Measurements from ENCODE around the gene SMIM5. TPM values are rescaled to one million over a fixed set of nuclear protein-coding genes. Genes with fewer than 3 reads are reported as not detected.

The SMIM5 gene
- total and polyA plus RNA-seq, 4 donors = 0.05 to 2.1 (median 0.71) TPM

DNA sequence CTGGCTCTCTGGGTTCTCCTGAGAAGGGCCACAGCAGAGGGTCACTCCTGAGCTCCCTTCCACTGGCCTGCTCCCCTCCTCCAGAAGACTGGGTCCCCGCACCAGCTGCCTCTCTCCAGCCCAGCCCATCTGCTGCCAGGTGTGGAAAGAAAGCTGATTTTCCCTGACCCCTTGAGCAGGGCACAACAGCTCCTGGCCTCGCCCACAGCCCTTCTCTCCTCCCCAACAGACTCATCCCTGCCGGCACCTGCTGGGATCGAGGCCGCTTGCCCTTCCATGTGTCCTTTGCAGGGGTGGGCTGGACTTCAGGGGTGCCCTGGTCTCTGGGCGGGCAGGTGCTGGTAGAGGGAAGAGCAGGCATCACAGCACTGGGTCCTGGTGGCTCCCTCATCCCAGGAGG lies 4.8 kb upstream of the SMIM5 start:
- DNase-seq (peak in 1 of 2 donors; percentile 73), ATAC-seq (ENCODE audit: low FRiP score) (no peak)
- Histone ChIP-seq H3K4me3 (ENCODE audit: low read length in 2 of 2) (no peak overlapping the region), H3K27ac (ENCODE audit: low read depth in 1 of 2, low read length in 2 of 2) (no peak overlapping the region), H3K9me3 (ENCODE audit: control insufficient read depth, low read length) (no peaks in the 10 kb centered on the region), H3K4me1 (ENCODE audit: control insufficient read depth in 1 of 2, insufficient read depth in 2 of 2, low read length in 2 of 2) (no peaks in the 10 kb centered on the region), H3K27me3 (ENCODE audit: control insufficient read depth in 1 of 2, insufficient read depth in 2 of 2, low read length in 1 of 2) (no peaks in the 10 kb centered on the region), H3K36me3 (ENCODE audit: control insufficient read depth in 1 of 2, insufficient read depth in 2 of 2, low read length in 1 of 2) (no peaks in the 10 kb centered on the region)
- WGBS, 2 donors = 91 to 93% methylated on average over 6 of the region's 6 CpGs
- intact Hi-C loops (cut with DNase I) = no loop called here

DNA sequence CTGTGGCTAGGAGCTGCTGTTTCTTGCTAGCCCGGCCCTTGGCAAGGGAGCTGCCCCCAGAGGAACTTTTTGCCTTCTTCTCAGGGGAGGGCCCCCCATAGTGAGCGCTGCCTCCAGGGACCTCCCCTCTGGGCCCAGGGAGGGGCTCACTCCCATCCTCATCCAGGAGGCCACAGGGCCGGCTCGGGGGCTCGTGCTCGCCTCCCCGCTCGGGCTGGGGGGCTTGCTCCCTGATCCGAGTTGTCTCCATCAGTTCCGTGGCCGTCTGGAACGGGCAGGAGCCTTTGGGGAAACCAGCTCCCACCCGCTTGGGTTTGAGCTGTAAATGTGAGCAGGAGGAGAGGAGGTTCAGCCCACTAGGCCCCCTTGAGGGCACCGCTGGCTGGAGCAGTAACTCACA lies 4.1 kb upstream of the SMIM5 start:
- ATAC-seq (ENCODE audit: low FRiP score) (no peak), DNase-seq (no peak)
- H3K4me1 ChIP-seq (ENCODE audit: control insufficient read depth in 1 of 2, insufficient read depth in 2 of 2, low read length in 2 of 2) = no peaks in the 10 kb centered on the region
- no peaks in the 10 kb centered on the region for H3K9me3 ChIP-seq (ENCODE audit: control insufficient read depth, low read length)
- intact Hi-C loops (cut with DNase I) = no loop called here
- H3K27me3 ChIP-seq (ENCODE audit: control insufficient read depth in 1 of 2, insufficient read depth in 2 of 2, low read length in 1 of 2) = no peaks in the 10 kb centered on the region
- 81% methylated on average over 14 of the region's 14 CpGs for WGBS, 2 donors
- H3K4me3 ChIP-seq (ENCODE audit: low read length in 2 of 2) = no peak overlapping the region
- no peaks in the 10 kb centered on the region for H3K36me3 ChIP-seq (ENCODE audit: control insufficient read depth in 1 of 2, insufficient read depth in 2 of 2, low read length in 1 of 2)
- H3K27ac ChIP-seq (ENCODE audit: low read depth in 1 of 2, low read length in 2 of 2) = no peak overlapping the region

DNA sequence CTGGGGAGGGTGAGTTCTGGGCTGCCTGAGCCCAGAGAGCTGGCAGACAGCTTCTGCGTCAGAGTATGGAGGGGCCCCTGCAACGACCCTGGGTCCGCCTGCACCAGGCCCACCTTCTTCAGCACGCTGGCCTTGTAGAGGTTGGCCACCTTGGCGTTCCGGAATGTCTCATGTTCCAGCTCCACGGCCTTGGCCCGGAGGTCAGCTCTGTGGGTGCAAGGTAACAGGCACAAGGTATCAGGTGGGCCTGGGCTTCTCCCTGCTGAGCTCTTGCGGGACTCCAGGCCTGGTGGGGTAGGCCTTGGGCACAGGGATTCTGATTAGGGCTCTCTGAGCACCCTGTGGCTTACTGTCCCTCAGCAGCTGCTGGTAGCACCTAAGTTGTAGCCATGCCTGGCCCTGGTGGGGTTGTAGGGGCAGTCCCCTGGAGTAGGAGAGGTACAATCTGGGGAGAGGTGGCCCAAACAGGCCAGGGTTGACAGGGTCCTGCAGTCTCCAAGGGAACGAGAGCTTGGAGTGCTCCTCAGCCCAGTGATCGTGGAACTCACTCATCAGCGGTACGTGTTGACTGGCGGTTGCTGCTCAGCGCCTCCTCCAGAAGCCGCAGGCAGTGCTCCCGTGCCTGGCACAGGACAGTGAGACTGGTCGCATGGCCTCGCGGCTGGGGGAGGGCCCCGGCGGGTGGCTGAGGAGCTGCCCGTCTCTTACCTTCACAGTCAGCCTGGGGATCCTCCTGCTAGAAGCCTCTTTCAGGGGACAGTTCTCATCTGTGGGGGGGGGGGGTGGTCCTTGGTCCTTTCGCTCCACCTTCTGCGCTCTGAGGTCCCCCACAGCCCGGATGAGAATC lies 2.9 kb upstream of the SMIM5 start:
- no peak for ATAC-seq (ENCODE audit: low FRiP score)
- Histone ChIP-seq H3K27ac (ENCODE audit: low read depth in 1 of 2, low read length in 2 of 2) (no peak overlapping the region), H3K9me3 (ENCODE audit: control insufficient read depth, low read length) (no peaks in the 10 kb centered on the region), H3K4me1 (ENCODE audit: control insufficient read depth in 1 of 2, insufficient read depth in 2 of 2, low read length in 2 of 2) (no peaks in the 10 kb centered on the region), H3K27me3 (ENCODE audit: control insufficient read depth in 1 of 2, insufficient read depth in 2 of 2, low read length in 1 of 2) (no peaks in the 10 kb centered on the region), H3K4me3 (ENCODE audit: low read length in 2 of 2) (no peak overlapping the region), H3K36me3 (ENCODE audit: control insufficient read depth in 1 of 2, insufficient read depth in 2 of 2, low read length in 1 of 2) (no peaks in the 10 kb centered on the region)
- no peak for DNase-seq
- intact Hi-C loops (cut with DNase I) = no loop called here
- 86 to 95% methylated on average over 24 to 26 of the region's 26 CpGs for WGBS, 2 donors

- Histone ChIP-seq H3K4me3 (ENCODE audit: low read length in 2 of 2) (no peak overlapping the region), H3K27ac (ENCODE audit: low read depth in 1 of 2, low read length in 2 of 2) (no peak overlapping the region), H3K9me3 (ENCODE audit: control insufficient read depth, low read length) (no peaks in the 10 kb centered on the region), H3K36me3 (ENCODE audit: control insufficient read depth in 1 of 2, insufficient read depth in 2 of 2, low read length in 1 of 2) (no peaks in the 10 kb centered on the region), H3K27me3 (ENCODE audit: control insufficient read depth in 1 of 2, insufficient read depth in 2 of 2, low read length in 1 of 2) (no peaks in the 10 kb centered on the region), H3K4me1 (ENCODE audit: control insufficient read depth in 1 of 2, insufficient read depth in 2 of 2, low read length in 2 of 2) (no peaks in the 10 kb centered on the region)
- ATAC-seq (ENCODE audit: low FRiP score) = no peak
- intact Hi-C loops (cut with DNase I) = no loop called here
- 93 to 95% methylated on average over 27 of the region's 27 CpGs for WGBS, 2 donors
- DNase-seq = peak in 1 of 2 donors; percentile 75
Measured at GRCh38 chr17:75631353-75631752, 1.9 kb upstream of the SMIM5 start.

DNA sequence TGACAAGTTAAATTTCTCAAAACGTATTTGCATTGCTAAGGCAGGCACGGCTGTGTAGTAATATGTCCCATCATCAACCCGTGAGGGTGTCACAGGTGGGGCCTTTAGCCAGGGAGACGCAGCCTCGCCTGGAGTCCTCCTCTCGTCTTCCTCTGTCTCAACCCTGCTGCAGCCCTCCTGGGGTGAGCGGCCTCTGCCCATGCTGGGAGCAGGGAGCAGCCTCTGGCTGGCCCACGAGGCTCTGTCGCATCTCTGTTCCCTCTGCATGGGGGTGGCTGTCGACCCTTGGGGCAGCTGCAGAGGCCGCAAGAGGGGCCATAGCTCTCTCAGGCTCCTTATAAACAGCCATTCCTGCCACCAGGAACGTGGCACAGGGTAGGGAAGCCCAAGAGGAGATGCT lies 806 bp upstream of the SMIM5 start:
- Histone ChIP-seq H3K9me3 (ENCODE audit: control insufficient read depth, low read length) (no peaks in the 10 kb centered on the region), H3K36me3 (ENCODE audit: control insufficient read depth in 1 of 2, insufficient read depth in 2 of 2, low read length in 1 of 2) (no peaks in the 10 kb centered on the region), H3K4me1 (ENCODE audit: control insufficient read depth in 1 of 2, insufficient read depth in 2 of 2, low read length in 2 of 2) (no peaks in the 10 kb centered on the region), H3K4me3 (ENCODE audit: low read length in 2 of 2) (no peak overlapping the region), H3K27me3 (ENCODE audit: control insufficient read depth in 1 of 2, insufficient read depth in 2 of 2, low read length in 1 of 2) (no peaks in the 10 kb centered on the region), H3K27ac (ENCODE audit: low read depth in 1 of 2, low read length in 2 of 2) (no peak overlapping the region)
- intact Hi-C loops (cut with DNase I) = loop anchor here (2.0 kb wide), 1 partner anchor 116 kb away; no protein-coding TSS in a partner anchor
- no peak for DNase-seq
- ATAC-seq (ENCODE audit: low FRiP score) = no peak
- WGBS, 2 donors = 78 to 79% methylated on average over 12 of the region's 12 CpGs

DNA sequence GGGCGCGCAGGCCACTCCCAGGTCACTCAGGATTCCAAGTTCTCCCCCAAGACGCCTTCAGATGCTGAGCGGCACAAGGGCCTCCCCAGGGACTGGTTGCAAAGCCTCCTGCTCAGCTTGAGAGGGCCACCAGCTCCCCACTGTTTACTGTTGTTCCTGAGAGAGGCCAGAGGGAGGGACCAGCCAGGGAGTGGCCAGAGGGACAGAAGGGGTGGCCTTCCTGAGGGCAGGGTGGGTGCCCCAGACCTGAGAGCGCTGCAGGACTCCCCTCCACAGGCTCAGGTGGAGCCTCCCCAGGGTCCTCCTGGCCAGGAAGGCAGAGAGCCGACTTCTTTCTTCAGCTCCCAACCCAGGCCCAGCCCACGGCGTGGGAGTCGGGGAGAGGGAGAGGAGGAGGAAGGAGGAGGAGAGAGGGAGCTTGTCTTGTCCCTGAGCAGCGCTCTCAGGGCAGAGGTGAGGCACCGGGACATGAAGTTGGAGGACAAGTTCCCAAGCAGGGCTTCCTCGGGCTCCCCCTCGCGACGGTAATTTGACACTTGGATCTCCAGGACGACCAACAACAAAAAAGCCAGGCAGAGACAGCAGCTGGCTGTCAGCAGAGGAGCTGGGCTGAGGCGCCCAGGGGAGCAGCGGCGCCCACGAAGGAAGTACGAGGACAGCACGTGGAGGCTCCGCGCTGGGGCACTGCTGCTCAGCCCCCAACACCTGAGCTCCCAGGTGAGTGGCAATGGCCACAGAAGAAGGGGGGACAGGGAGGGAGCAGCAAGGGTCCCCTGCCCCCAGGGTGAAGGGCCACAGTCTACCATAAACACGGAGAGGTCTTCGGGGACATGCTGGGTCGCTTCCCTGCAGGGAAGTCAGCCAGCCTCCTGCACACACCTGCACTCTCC lies 497 bp downstream of the SMIM5 start:
- Histone ChIP-seq H3K4me3 (ENCODE audit: low read length in 2 of 2) (no peak overlapping the region), H3K27ac (ENCODE audit: low read depth in 1 of 2, low read length in 2 of 2) (peak overlapping the region in 1 of 2 donors; percentile 7), H3K4me1 (ENCODE audit: control insufficient read depth in 1 of 2, insufficient read depth in 2 of 2, low read length in 2 of 2) (no peaks in the 10 kb centered on the region), H3K27me3 (ENCODE audit: control insufficient read depth in 1 of 2, insufficient read depth in 2 of 2, low read length in 1 of 2) (no peaks in the 10 kb centered on the region), H3K36me3 (ENCODE audit: control insufficient read depth in 1 of 2, insufficient read depth in 2 of 2, low read length in 1 of 2) (no peaks in the 10 kb centered on the region), H3K9me3 (ENCODE audit: control insufficient read depth, low read length) (no peaks in the 10 kb centered on the region)
- DNase-seq (peak; percentile 91 to 95), ATAC-seq (ENCODE audit: low FRiP score) (peak; percentile 83)
- intact Hi-C loops (cut with DNase I) = loop anchor here (2.0 kb wide), 1 partner anchor 115 kb away; no protein-coding TSS in a partner anchor
- 9 to 11% methylated on average over 24 to 27 of the region's 27 CpGs for WGBS, 2 donors

GRCh38 chr17:75634376-75634740 lies 1.1 kb downstream of the SMIM5 start:
- no peaks in the 10 kb centered on the region for H3K36me3 ChIP-seq (ENCODE audit: control insufficient read depth in 1 of 2, insufficient read depth in 2 of 2, low read length in 1 of 2)
- no peak overlapping the region for H3K4me3 ChIP-seq (ENCODE audit: low read length in 2 of 2)
- no peak for ATAC-seq (ENCODE audit: low FRiP score)
- H3K27ac ChIP-seq (ENCODE audit: low read depth in 1 of 2, low read length in 2 of 2) = no peak overlapping the region
- H3K4me1 ChIP-seq (ENCODE audit: control insufficient read depth in 1 of 2, insufficient read depth in 2 of 2, low read length in 2 of 2) = no peaks in the 10 kb centered on the region
- H3K27me3 ChIP-seq (ENCODE audit: control insufficient read depth in 1 of 2, insufficient read depth in 2 of 2, low read length in 1 of 2) = no peaks in the 10 kb centered on the region
- 89 to 90% methylated on average over 9 of the region's 9 CpGs for WGBS, 2 donors
- DNase-seq = no peak
- H3K9me3 ChIP-seq (ENCODE audit: control insufficient read depth, low read length) = no peaks in the 10 kb centered on the region
- intact Hi-C loops (cut with DNase I) = no loop called here

GRCh38 chr17:75634754-75635609 lies 1.7 kb downstream of the SMIM5 start:
- no peak overlapping the region for H3K4me3 ChIP-seq (ENCODE audit: low read length in 2 of 2)
- no peaks in the 10 kb centered on the region for H3K36me3 ChIP-seq (ENCODE audit: control insufficient read depth in 1 of 2, insufficient read depth in 2 of 2, low read length in 1 of 2)
- ATAC-seq (ENCODE audit: low FRiP score) = no peak
- no peak overlapping the region for H3K27ac ChIP-seq (ENCODE audit: low read depth in 1 of 2, low read length in 2 of 2)
- 86 to 87% methylated on average over 20 of the region's 20 CpGs for WGBS, 2 donors
- intact Hi-C loops (cut with DNase I) = no loop called here
- no peaks in the 10 kb centered on the region for H3K27me3 ChIP-seq (ENCODE audit: control insufficient read depth in 1 of 2, insufficient read depth in 2 of 2, low read length in 1 of 2)
- no peaks in the 10 kb centered on the region for H3K4me1 ChIP-seq (ENCODE audit: control insufficient read depth in 1 of 2, insufficient read depth in 2 of 2, low read length in 2 of 2)
- DNase-seq = no peak
- no peaks in the 10 kb centered on the region for H3K9me3 ChIP-seq (ENCODE audit: control insufficient read depth, low read length)
